Activated CD4-positive, alpha-beta memory T cell treated with anti-CD3 and anti-CD28 coated beads for 36 hours (primary cell): ENCODE results near the gene TMPRSS11A. TPM values are rescaled to one million over a fixed set of nuclear protein-coding genes. Genes with fewer than 3 reads are reported as not detected.

Experiments used
- CTCF ChIA-PET: fragments of 350-600 bp; sonication (Branson Sonifier 250); formaldehyde crosslinking; loops from one replicate; lab custom pipeline; 2021; ENCODE audit warnings: antibody characterized with exemption, inconsistent platforms; lab: Charles Lee
- POLR2A ChIA-PET: fragments of 350-600 bp; sonication (Branson Sonifier 250); formaldehyde crosslinking; loops from one replicate; lab custom pipeline; 2021; ENCODE audit warnings: antibody characterized with exemption; lab: Charles Lee
- DNase-seq: peaks from one replicate; pipeline ENCODE4 v3.0.0-alpha.2; 2020
- H3K27ac Mint-ChIP-seq: one replicate; pipeline ENCODE4 v1.8.0; 2021; ENCODE audit warnings: mixed read lengths
- H3K27me3 Mint-ChIP-seq: one replicate; pipeline ENCODE4 v1.8.0; 2021; ENCODE audit warnings: mixed read lengths
- H3K36me3 Mint-ChIP-seq: one replicate; pipeline ENCODE4 v1.8.0; 2021; ENCODE audit warnings: mixed read lengths
- H3K4me1 Mint-ChIP-seq: one replicate; pipeline ENCODE4 v1.8.0; 2021; ENCODE audit warnings: low read depth, mixed read lengths
- H3K4me3 Mint-ChIP-seq: one replicate; pipeline ENCODE4 v1.8.0; 2021; ENCODE audit warnings: mild to moderate bottlenecking, mixed read lengths
- H3K9me3 Mint-ChIP-seq: one replicate; pipeline ENCODE4 v1.8.0; 2021; ENCODE audit warnings: mixed read lengths
- intact Hi-C: fragments of 100-400 bp; cut with micrococcal nuclease; formaldehyde crosslinking; loops from one replicate; pipeline ENCODE4 v1.15.1; 2023
- total RNA-seq, 2 experiments: library from RNA; stranded (reverse); gene quantifications; one replicate each; pipeline ENCODE4 v1.2.3, GENCODE V29; 2021

TMPRSS11A gene
- total RNA-seq, 2 experiments from 2014 or later: not detected

DNA sequence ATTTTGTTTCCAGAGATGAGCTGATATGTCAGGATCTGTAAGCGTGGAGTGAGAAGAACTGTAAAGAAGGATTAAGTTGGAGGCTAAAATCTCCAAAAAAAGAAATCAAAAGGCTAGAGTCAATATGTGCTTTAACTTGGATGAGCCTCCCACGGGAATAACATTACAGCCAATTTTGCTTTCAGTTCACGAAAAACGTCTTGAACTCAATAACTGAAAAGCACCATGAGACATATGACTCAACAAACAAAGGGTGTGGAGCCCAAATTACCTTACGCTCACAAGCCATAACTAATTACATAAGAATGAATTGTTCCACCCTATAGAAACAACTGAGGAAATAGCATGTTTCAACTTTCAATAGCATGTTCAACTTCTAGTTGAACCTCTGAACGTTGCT is 101.8 kb downstream of the TMPRSS11A start:
- Mint-ChIP-seq H3K27me3 (no peaks in the 10 kb centered on the region), H3K4me3 (no peak overlapping the region), H3K4me1 (no peaks in the 10 kb centered on the region), H3K36me3 (no peaks in the 10 kb centered on the region), H3K9me3 (peaks cover 7% of the 10 kb centered on the region), H3K27ac (no peak overlapping the region)
- ChIA-PET POLR2A (no interaction called here), CTCF (interaction anchor here (0.6 kb wide), 1 partner anchor 1763 kb away, joined by 4 read pairs; no protein-coding TSS in a partner anchor)
- no peak for DNase-seq
- intact Hi-C loops: no loop called here

Other genes starting within 250 kb of the TMPRSS11A start
- not detected for gene GNRHR, start 209.1 kb downstream of the TMPRSS11A start, total RNA-seq
- not detected for gene TMPRSS11D, start 79.5 kb downstream of the TMPRSS11A start, total RNA-seq
- not detected for gene TMPRSS11F, start 166.4 kb upstream of the TMPRSS11A start, total RNA-seq